ENCODE data around the gene SEC22A. TPM values are rescaled to one million over a fixed set of nuclear protein-coding genes. Genes with fewer than 3 reads are reported as not detected.

The SEC22A gene, protein sequence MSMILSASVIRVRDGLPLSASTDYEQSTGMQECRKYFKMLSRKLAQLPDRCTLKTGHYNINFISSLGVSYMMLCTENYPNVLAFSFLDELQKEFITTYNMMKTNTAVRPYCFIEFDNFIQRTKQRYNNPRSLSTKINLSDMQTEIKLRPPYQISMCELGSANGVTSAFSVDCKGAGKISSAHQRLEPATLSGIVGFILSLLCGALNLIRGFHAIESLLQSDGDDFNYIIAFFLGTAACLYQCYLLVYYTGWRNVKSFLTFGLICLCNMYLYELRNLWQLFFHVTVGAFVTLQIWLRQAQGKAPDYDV
- total RNA-seq: 15.4 and 16.2 TPM in 2 replicates
- long read RNA-seq, full-length matches to known transcripts: 38 of 56 reads
- long read RNA-seq, partial matches to known transcripts: 13 of 56 reads
- long read RNA-seq, other reads (novel, unspliced or antisense): 5 of 56 reads

DNA sequence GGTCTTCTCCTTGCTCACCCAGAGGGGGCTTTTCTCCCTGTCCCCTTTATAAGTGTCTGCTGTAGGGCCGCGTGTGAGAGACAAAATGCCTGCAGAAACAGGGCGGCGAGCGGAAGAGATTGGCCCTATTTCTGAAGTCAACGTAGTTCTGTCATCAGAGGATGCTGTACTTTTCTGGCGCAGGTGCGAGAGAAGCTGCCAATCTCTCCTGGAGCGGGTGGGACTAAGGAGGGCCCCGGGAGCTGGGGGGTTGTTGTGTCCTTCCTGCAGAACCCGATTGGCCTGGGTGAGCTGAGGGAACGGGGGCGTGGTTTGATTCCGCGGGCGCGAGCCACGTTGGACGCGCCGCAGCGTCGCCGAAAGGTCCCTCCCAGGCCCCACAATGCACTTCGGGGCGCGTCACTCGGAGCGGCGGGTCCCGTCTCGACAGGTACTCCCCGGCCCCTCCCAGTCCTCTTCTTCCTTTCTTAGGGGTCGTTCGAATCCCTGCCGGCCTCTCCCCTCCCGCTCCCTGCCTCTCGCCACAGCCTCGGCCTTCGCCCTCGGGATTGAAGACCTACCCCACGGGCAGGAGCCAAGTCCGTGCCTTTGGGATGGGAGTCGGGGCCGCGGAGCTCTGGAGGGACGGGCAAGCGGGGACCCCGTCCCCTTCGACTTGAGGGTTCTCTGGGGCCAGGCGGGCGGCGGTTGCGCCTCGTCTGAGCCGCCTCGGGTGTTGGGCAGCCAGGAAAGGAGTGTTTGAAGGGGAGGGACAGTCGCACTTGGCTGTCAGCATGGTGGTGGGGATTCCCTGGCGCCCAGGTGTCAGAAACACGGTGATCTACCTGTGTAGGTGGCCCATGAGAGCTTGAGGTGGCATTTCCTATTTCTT, at the start of gene SEC22A:
Gene SEC22A, plus strand, starts transcription at position 387 of the 871 bp plus-strand sequence. CDS start 7,275 bp downstream, outside the sequence.
- Mint-ChIP-seq H3K27me3 (ENCODE audit: low read depth) (no peaks in the 10 kb centered on the region), H3K4me1 (peaks cover 14% of the 10 kb centered on the region), H3K36me3 (ENCODE audit: low read depth) (no peaks in the 10 kb centered on the region), H3K27ac (ENCODE audit: unreplicated experiment) (peak within 1 kb of the TSS; percentile 99), H3K4me3 (peak within 1 kb of the TSS; percentile 93), H3K9me3 (no peaks in the 10 kb centered on the region)
- TF ChIP-seq, protein P1, sequence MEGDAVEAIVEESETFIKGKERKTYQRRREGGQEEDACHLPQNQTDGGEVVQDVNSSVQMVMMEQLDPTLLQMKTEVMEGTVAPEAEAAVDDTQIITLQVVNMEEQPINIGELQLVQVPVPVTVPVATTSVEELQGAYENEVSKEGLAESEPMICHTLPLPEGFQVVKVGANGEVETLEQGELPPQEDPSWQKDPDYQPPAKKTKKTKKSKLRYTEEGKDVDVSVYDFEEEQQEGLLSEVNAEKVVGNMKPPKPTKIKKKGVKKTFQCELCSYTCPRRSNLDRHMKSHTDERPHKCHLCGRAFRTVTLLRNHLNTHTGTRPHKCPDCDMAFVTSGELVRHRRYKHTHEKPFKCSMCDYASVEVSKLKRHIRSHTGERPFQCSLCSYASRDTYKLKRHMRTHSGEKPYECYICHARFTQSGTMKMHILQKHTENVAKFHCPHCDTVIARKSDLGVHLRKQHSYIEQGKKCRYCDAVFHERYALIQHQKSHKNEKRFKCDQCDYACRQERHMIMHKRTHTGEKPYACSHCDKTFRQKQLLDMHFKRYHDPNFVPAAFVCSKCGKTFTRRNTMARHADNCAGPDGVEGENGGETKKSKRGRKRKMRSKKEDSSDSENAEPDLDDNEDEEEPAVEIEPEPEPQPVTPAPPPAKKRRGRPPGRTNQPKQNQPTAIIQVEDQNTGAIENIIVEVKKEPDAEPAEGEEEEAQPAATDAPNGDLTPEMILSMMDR (conservative IDR thresholded peaks at IDR 0.05): no peak
- peak; percentile 86 for DNase-seq (ENCODE audit: low read depth, low spot score)

DNA sequence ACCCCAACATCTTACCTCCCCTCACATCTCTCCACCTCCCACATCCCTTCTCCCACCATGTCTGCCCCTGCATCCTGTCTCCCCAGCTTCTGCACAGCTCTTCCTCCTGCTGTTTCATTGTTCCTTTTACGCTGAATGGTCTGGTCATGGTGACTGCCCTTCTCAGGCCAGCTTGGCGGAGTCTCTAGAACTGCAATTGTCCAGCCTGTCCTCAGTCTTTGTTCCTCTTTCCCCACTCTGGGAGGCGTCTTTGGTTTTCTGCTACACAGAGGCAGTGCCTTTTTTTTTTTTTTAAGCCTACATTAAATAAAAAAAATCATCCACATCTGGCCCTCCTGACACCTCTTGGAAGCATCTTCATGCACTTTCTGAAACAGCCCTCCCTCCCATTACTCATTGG, 49.1 kb upstream of the SEC22A start:
- no peak for DNase-seq (ENCODE audit: low read depth, low spot score)
- Mint-ChIP-seq H3K9me3 (no peaks in the 10 kb centered on the region), H3K4me1 (peaks cover 36% of the 10 kb centered on the region), H3K27ac (ENCODE audit: unreplicated experiment) (peak overlapping the region; percentile 96), H3K36me3 (ENCODE audit: low read depth) (peaks cover 18% of the 10 kb centered on the region), H3K27me3 (ENCODE audit: low read depth) (no peaks in the 10 kb centered on the region), H3K4me3 (peak overlapping the region; percentile 9)
- TF ChIP-seq, protein P1 (conservative IDR thresholded peaks at IDR 0.05): no peak

DNA sequence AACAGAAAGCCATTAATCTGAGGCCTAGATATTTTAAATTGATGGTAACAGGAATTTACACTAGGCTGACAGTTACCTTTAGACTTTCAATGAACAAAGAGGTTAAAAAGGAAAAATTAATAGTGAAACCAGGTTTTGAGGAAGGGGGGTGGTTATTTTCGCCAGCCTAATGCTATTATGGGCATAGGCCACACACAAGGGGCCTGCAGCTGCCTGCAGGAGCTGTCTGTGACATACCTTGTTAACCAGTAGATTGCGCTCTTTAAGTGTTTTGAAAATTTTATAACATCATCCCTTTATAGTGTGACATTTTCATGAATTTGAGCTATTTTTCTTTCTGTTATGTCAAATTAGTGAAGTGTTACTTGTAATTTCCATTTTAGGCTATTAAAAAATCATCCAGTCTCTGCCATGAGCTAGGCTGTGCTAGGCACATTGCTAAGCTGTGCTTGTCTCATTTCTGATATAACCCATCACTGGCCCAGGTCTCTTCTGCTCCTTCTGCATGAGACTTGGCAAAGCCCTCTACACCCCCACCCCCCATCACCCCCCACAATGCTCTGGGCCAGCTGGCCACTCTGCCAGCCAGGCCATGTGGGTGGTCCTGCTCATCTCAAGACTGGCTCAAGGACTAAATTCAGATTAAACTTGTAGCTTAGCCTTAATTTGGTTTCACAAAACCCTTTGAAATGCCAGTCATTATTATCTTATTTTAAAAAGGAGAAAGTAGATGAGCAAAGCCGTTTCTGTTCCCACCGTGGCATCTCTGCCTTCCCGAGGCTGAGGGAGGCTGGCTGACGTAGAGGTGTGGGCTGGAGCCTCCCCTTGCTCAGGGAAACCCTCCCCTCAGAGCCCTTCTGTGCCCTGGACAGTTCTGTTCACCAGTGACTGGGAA, 48.4 kb upstream of the SEC22A start:
- Mint-ChIP-seq H3K4me3 (peak overlapping the region; percentile 9), H3K27ac (ENCODE audit: unreplicated experiment) (no peak overlapping the region), H3K27me3 (ENCODE audit: low read depth) (no peaks in the 10 kb centered on the region), H3K36me3 (ENCODE audit: low read depth) (peaks cover 18% of the 10 kb centered on the region), H3K9me3 (no peaks in the 10 kb centered on the region), H3K4me1 (peaks cover 36% of the 10 kb centered on the region)
- TF ChIP-seq, protein P1 (conservative IDR thresholded peaks at IDR 0.05): no peak
- DNase-seq (ENCODE audit: low read depth, low spot score): no peak

DNA sequence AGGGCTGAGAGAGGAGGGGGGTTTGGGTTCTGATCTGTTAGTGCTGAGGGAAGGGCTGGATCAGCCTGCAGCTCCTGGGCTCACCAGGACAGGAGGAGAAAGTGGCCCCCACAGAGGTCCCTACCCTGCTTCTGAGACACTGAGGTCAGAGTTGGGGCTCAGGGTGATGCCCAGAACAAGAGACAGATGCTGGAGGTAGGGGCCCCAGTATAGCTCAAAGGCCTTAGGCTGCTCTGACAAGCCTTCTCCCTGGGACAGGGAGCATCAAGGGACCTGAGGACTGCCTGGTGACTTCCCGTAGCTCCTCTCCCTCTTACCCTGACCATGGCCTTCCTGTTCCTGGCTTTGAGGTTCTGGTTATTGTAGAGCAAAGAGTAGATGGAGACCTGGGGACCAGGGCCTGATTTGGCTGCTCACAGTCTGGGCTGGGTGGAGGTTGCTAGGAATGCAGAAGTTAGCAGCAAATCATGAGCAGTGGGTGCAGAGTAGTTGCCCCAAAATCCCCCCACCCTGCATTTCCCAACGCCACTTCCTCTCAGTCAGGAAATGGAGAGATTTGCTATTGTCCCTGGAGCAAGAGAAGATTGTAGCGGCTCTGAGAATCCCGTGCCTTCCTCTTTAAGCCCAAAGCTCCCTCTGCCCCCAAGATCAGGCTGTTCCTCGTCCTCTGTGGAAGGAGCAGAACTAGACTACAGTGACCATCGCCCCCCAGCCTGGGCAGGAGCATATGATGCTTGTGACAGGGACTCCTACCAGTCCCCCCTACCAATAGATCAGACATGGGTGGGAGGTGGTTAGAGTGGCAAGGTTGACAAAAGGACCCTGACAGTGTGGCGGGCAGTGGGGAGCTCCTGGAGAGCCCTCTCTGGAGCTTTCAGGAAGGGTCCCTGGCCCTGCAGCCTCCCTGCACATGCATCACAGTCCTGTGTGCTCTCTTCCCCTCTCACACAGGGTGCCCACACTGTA, 47.4 kb upstream of the SEC22A start:
- peaks cover 28% of the 10 kb centered on the region for H3K4me1 Mint-ChIP-seq
- TF ChIP-seq, protein P1 (conservative IDR thresholded peaks at IDR 0.05): no peak

More for the DNA sequence above, 47.4 kb upstream of the SEC22A start:
- no peak for DNase-seq (ENCODE audit: low read depth, low spot score)
- Mint-ChIP-seq H3K27ac (ENCODE audit: unreplicated experiment) (peak overlapping the region; percentile 75), H3K9me3 (no peaks in the 10 kb centered on the region), H3K36me3 (ENCODE audit: low read depth) (peaks cover 10% of the 10 kb centered on the region), H3K27me3 (ENCODE audit: low read depth) (no peaks in the 10 kb centered on the region), H3K4me3 (no peak overlapping the region)
